PC-9 (cell line): ENCODE data around the gene ANP32D.

ENCODE experiments used
- EZH2 ChIP-seq: fragments of 200-600 bp; sonication (generic); IDR thresholded peaks from 2 replicates; pipeline ENCODE4 v1.8.0; 2017; ENCODE audit warnings: antibody characterized with exemption, low read depth
- TF ChIP-seq, protein P1 (sequence below): fragments of 200-600 bp; sonication (generic); conservative IDR thresholded peaks from 2 replicates; pipeline ENCODE4 v1.6.1; 2017; ENCODE audit warnings: mixed run types, antibody characterized with exemption, mild to moderate bottlenecking, moderate library complexity

DNA sequence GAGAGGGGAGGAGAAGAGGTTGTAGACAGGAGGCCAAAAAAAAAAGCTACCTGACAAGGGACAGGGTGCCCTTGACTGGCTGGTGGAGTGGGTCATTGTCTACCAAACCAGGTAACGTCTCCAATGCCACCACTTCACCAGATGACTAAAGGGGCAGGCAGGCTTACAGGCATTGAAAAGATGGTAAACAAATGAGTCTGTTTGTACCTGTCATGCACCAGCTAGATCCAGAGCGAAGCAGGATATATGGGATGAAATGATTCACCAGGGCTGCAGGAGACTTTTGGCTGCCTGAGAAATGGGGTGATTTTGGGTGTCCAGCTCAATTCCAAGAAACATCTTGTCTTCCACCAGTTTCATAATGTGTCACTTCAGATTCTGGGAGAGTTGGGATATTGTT lies 13.9 kb downstream of the ANP32D start:
- TF ChIP-seq, protein P1, sequence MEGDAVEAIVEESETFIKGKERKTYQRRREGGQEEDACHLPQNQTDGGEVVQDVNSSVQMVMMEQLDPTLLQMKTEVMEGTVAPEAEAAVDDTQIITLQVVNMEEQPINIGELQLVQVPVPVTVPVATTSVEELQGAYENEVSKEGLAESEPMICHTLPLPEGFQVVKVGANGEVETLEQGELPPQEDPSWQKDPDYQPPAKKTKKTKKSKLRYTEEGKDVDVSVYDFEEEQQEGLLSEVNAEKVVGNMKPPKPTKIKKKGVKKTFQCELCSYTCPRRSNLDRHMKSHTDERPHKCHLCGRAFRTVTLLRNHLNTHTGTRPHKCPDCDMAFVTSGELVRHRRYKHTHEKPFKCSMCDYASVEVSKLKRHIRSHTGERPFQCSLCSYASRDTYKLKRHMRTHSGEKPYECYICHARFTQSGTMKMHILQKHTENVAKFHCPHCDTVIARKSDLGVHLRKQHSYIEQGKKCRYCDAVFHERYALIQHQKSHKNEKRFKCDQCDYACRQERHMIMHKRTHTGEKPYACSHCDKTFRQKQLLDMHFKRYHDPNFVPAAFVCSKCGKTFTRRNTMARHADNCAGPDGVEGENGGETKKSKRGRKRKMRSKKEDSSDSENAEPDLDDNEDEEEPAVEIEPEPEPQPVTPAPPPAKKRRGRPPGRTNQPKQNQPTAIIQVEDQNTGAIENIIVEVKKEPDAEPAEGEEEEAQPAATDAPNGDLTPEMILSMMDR = no peak
- no peak for TF ChIP-seq EZH2
